OCI-LY3 (cell line): ENCODE results near the gene SORBS1.

Experiments
- H2AFZ ChIP-seq: fragments of 200-600, 300-600 bp; shearing (Covaris generic); 2 replicates; pipeline ENCODE4 v1.6.0; 2014; ENCODE audit warnings: antibody characterized with exemption, low read depth, low read length
- H3K27ac ChIP-seq: fragments of 200-600, 300-600 bp; sonication (generic); 2 replicates; pipeline ENCODE4 v1.5.1; 2014; ENCODE audit warnings: mild to moderate bottlenecking, low read length, moderate library complexity, mixed read lengths
- H3K27me3 ChIP-seq: fragments of 200-600, 300-600 bp; sonication (generic); 2 replicates; pipeline ENCODE4 v1.6.1; 2014; ENCODE audit warnings: low read depth, low read length, mixed read lengths
- H3K36me3 ChIP-seq: fragments of 200-600, 300-600 bp; sonication (generic); replicated peaks from 2 replicates; pipeline ENCODE3; 2014; ENCODE audit warnings: low read depth, low read length, mixed read lengths
- H3K4me1 ChIP-seq: fragments of 300-600, 200-600 bp; sonication (generic); 2 replicates; pipeline ENCODE4 v1.6.1; 2014; ENCODE audit warnings: low read length, mixed read lengths
- H3K4me2 ChIP-seq: fragments of 200-600, 300-600 bp; sonication (generic); 2 replicates; pipeline ENCODE4 v1.6.1; 2014; ENCODE audit warnings: low read length, mixed read lengths
- H3K4me3 ChIP-seq: fragments of 300-600, 200-600 bp; sonication (generic); 2 replicates; pipeline ENCODE4 v1.5.1; 2014; ENCODE audit warnings: antibody characterized with exemption, mild to moderate bottlenecking, low read length, moderate library complexity
- H3K79me2 ChIP-seq: fragments of 300-600, 200-600 bp; shearing (Covaris generic); 2 replicates; pipeline ENCODE4 v1.6.1; 2014; ENCODE audit warnings: mild to moderate bottlenecking, low read length, mixed read lengths
- H3K9ac ChIP-seq: fragments of 300-600, 200-600 bp; shearing (Covaris generic); 2 replicates; pipeline ENCODE4 v1.6.0; 2014; ENCODE audit warnings: mild to moderate bottlenecking, low read length, moderate library complexity
- H3K9me3 ChIP-seq: fragments of 200-600, 300-600 bp; shearing (Covaris generic); 2 replicates; pipeline ENCODE4 v1.6.1; 2014; ENCODE audit warnings: low read length, mixed read lengths; ENCODE audit not compliant: insufficient read depth
- H4K20me1 ChIP-seq: fragments of 200-600, 300-600 bp; sonication (generic); 2 replicates; pipeline ENCODE4 v1.6.1; 2016; ENCODE audit warnings: low read length, mixed read lengths; ENCODE audit not compliant: insufficient read depth
- CTCF ChIP-seq: fragments of 200-600, 300-600 bp; sonication (generic); IDR thresholded peaks from 2 replicates; pipeline ENCODE4 v1.5.1; 2014; ENCODE audit warnings: antibody characterized with exemption, low read length, low read depth
- EZH2phosphoT487 ChIP-seq: fragments of 200-600 bp; shearing (Covaris generic); IDR thresholded peaks from 2 replicates; pipeline ENCODE4 v1.6.1; 2018; ENCODE audit warnings: antibody characterized with exemption, mixed run types, low read depth

The SORBS1 gene

GRCh38 chr10:95280637-95281036 lies 280.5 kb downstream of the SORBS1 start:
- Histone ChIP-seq H3K9me3 (no peaks in the 10 kb centered on the region), H3K4me3 (no peak overlapping the region), H3K79me2 (no peaks in the 10 kb centered on the region), H3K9ac (no peak overlapping the region), H3K27me3 (no peaks in the 10 kb centered on the region), H3K4me2 (no peak overlapping the region), H2AFZ (no peak overlapping the region), H3K27ac (no peak overlapping the region), H4K20me1 (no peaks in the 10 kb centered on the region), H3K36me3 (no peaks in the 10 kb centered on the region), H3K4me1 (no peaks in the 10 kb centered on the region)
- no peak for TF ChIP-seq CTCF

- Histone ChIP-seq H3K27ac (no peak overlapping the region), H3K36me3 (no peaks in the 10 kb centered on the region), H3K79me2 (no peaks in the 10 kb centered on the region), H3K27me3 (no peaks in the 10 kb centered on the region), H3K4me2 (no peak overlapping the region), H3K9me3 (no peaks in the 10 kb centered on the region), H3K9ac (no peak overlapping the region), H4K20me1 (no peaks in the 10 kb centered on the region), H3K4me3 (no peak overlapping the region), H3K4me1 (no peaks in the 10 kb centered on the region), H2AFZ (no peak overlapping the region)
- TF ChIP-seq EZH2phosphoT487 (no peak), CTCF (no peak)
These were observed 281.9 kb downstream of the SORBS1 start for GRCh38 chr10:95279042-95279820.

GRCh38 chr10:95278061-95278988 lies 282.8 kb downstream of the SORBS1 start:
- H3K4me2 ChIP-seq: no peak overlapping the region
- no peak overlapping the region for H2AFZ ChIP-seq
- H3K79me2 ChIP-seq: no peaks in the 10 kb centered on the region
- H3K4me1 ChIP-seq: no peaks in the 10 kb centered on the region
- H3K4me3 ChIP-seq: no peak overlapping the region
- TF ChIP-seq CTCF (no peak), EZH2phosphoT487 (no peak)
- no peaks in the 10 kb centered on the region for H3K9me3 ChIP-seq
- H3K27me3 ChIP-seq: no peaks in the 10 kb centered on the region
- no peak overlapping the region for H3K9ac ChIP-seq
- H4K20me1 ChIP-seq: no peaks in the 10 kb centered on the region
- H3K36me3 ChIP-seq: no peaks in the 10 kb centered on the region
- H3K27ac ChIP-seq: no peak overlapping the region

GRCh38 chr10:95277614-95278013 lies 283.6 kb downstream of the SORBS1 start:
- H2AFZ ChIP-seq: no peak overlapping the region
- H3K9ac ChIP-seq: no peak overlapping the region
- no peaks in the 10 kb centered on the region for H4K20me1 ChIP-seq
- no peaks in the 10 kb centered on the region for H3K79me2 ChIP-seq
- TF ChIP-seq EZH2phosphoT487: no peak
- TF ChIP-seq CTCF: no peak
- no peak overlapping the region for H3K4me3 ChIP-seq
- H3K9me3 ChIP-seq: no peaks in the 10 kb centered on the region
- no peaks in the 10 kb centered on the region for H3K27me3 ChIP-seq
- no peak overlapping the region for H3K4me2 ChIP-seq
- H3K36me3 ChIP-seq: no peaks in the 10 kb centered on the region
- H3K4me1 ChIP-seq: no peaks in the 10 kb centered on the region
- no peak overlapping the region for H3K27ac ChIP-seq
